SK-N-SH (cell line): ENCODE measurements around the gene SLC37A1.

Source experiments
- GATA2 ChIP-seq: sonication (generic); formaldehyde crosslinking; IDR thresholded peaks from 2 replicates; pipeline ENCODE4 v1.5.0; 2020; ENCODE audit warnings: mild to moderate bottlenecking, missing genetic modification reagents
- SIN3A ChIP-seq: IDR thresholded peaks from 2 replicates; pipeline ENCODE4 v1.6.1; 2012; ENCODE audit warnings: low read depth, mild to moderate bottlenecking, low read length, moderate library complexity, borderline replicate concordance
- TF ChIP-seq, protein P1 (sequence below): IDR thresholded peaks from 2 replicates; pipeline ENCODE4 v1.4.0; 2012; ENCODE audit warnings: low read depth
- TF ChIP-seq, protein P2 (sequence below): fragments of 200-600 bp; sonication (generic); IDR thresholded peaks from 2 replicates; pipeline ENCODE4 v1.6.1; 2017; ENCODE audit warnings: antibody characterized with exemption, mild to moderate bottlenecking, moderate library complexity
- TF ChIP-seq, protein P3 (sequence below): fragments of 150-350 bp; IDR thresholded peaks from 2 replicates; pipeline ENCODE4 v1.6.1; 2016; ENCODE audit warnings: mild to moderate bottlenecking, low read depth, low read length

GRCh38 chr21:42619166-42619565, 105.5 kb downstream of the SLC37A1 start:
- TF ChIP-seq, protein P1, sequence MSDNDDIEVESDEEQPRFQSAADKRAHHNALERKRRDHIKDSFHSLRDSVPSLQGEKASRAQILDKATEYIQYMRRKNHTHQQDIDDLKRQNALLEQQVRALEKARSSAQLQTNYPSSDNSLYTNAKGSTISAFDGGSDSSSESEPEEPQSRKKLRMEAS: no peak
- TF ChIP-seq, protein P2, sequence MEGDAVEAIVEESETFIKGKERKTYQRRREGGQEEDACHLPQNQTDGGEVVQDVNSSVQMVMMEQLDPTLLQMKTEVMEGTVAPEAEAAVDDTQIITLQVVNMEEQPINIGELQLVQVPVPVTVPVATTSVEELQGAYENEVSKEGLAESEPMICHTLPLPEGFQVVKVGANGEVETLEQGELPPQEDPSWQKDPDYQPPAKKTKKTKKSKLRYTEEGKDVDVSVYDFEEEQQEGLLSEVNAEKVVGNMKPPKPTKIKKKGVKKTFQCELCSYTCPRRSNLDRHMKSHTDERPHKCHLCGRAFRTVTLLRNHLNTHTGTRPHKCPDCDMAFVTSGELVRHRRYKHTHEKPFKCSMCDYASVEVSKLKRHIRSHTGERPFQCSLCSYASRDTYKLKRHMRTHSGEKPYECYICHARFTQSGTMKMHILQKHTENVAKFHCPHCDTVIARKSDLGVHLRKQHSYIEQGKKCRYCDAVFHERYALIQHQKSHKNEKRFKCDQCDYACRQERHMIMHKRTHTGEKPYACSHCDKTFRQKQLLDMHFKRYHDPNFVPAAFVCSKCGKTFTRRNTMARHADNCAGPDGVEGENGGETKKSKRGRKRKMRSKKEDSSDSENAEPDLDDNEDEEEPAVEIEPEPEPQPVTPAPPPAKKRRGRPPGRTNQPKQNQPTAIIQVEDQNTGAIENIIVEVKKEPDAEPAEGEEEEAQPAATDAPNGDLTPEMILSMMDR: no peak
- TF ChIP-seq, protein P3, sequence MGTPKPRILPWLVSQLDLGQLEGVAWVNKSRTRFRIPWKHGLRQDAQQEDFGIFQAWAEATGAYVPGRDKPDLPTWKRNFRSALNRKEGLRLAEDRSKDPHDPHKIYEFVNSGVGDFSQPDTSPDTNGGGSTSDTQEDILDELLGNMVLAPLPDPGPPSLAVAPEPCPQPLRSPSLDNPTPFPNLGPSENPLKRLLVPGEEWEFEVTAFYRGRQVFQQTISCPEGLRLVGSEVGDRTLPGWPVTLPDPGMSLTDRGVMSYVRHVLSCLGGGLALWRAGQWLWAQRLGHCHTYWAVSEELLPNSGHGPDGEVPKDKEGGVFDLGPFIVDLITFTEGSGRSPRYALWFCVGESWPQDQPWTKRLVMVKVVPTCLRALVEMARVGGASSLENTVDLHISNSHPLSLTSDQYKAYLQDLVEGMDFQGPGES: no peak
- no peak for TF ChIP-seq GATA2 (CRISPR knock-in tag)
- TF ChIP-seq SIN3A: no peak
